Calu3 (cell line): ENCODE measurements around the gene ATP8A1. TPM values are rescaled to one million over a fixed set of nuclear protein-coding genes. Genes with fewer than 3 reads are reported as not detected.

Source experiments
- BruUV-seq: library from RNA; stranded (reverse); fragments of 400-500 nt; replicated peaks from 2 replicates; lab custom pipeline; 2021; lab: Mats Ljungman, UMichigan
- CTCF ChIA-PET: fragments of 300-600 bp; sonication (Branson Sonifier 250); formaldehyde crosslinking; loops from one replicate; lab custom pipeline; 2022; ENCODE audit warnings: antibody characterized with exemption; lab: Charles Lee
- DNase-seq: peaks from one replicate; pipeline ENCODE4 v3.0.0; 2022
- H3K27ac Mint-ChIP-seq: one replicate; pipeline ENCODE4 v1.8.0; 2022; ENCODE audit warnings: mixed read lengths; ENCODE audit not compliant: unreplicated experiment
- H3K27me3 Mint-ChIP-seq: one replicate; pipeline ENCODE4 v1.8.0; 2022; ENCODE audit warnings: mixed read lengths; ENCODE audit not compliant: unreplicated experiment
- H3K36me3 Mint-ChIP-seq: one replicate; pipeline ENCODE4 v1.8.0; 2022; ENCODE audit warnings: mild to moderate bottlenecking, moderate library complexity, mixed read lengths; ENCODE audit not compliant: insufficient read depth, unreplicated experiment
- H3K4me1 Mint-ChIP-seq: one replicate; pipeline ENCODE4 v1.8.0; 2022; ENCODE audit warnings: mild to moderate bottlenecking, low read depth, mixed read lengths; ENCODE audit not compliant: unreplicated experiment
- H3K4me3 Mint-ChIP-seq: one replicate; pipeline ENCODE4 v1.8.0; 2022; ENCODE audit warnings: mild to moderate bottlenecking, low read depth, moderate library complexity, mixed read lengths; ENCODE audit not compliant: unreplicated experiment
- H3K9me3 Mint-ChIP-seq: one replicate; pipeline ENCODE4 v1.8.0; 2022; ENCODE audit warnings: low read depth, mixed read lengths; ENCODE audit not compliant: unreplicated experiment
- intact Hi-C: fragments of 100-400 bp; cut with micrococcal nuclease; formaldehyde crosslinking; loops from one replicate; pipeline ENCODE4 v1.10.0; 2022; ENCODE audit not compliant: unreplicated experiment
- total RNA-seq: library from RNA; stranded (reverse); gene quantifications from 2 replicates; pipeline ENCODE4 v1.2.3, GENCODE V29; 2022
- TF ChIP-seq, protein P1 (sequence below): fragments of 200-600 bp; IDR thresholded peaks from one replicate; pipeline ENCODE4 v1.8.0; 2022; ENCODE audit warnings: antibody characterized with exemption; ENCODE audit not compliant: unreplicated experiment

ATP8A1 gene
- total RNA-seq, 1 experiment from 2014 or later: 0.76 TPM

DNA sequence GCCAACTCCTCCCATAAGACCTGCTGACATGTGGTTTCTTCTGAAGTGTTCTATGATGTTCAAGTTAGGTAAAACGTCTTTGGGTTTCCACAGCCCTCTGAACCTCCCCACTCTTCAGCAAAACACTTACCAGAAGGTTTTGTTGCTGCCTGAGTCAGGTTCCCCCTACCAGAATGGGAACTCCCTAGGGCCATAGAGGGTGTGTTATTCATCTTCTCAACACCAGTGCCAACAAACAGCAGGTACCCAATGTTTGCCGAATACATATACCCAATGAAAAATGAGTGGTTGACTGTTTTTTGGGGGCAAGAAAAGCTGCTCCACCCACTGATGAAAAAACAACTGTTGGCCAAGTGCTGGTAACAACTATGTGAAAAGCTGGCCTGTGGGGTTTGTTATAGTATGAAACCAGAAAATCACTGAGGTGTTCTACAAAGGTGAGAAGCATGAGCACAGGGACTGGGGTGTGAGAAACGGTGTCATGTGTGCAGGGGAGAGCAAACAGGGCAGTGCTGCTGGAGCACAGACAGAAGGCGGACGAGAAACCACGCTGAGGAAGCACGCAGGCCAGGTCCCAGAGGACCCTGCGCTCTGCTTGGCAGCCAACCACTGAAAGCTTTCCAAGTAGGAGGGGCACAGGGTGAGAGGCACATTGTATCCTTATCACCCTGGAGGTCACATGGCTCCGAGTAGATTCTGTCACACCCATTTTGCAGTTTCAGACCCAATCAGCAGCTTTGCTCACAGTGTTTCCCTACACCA lies 28.8 kb downstream of the ATP8A1 start:
- H3K4me1 Mint-ChIP-seq: no peaks in the 10 kb centered on the region
- no peak overlapping the region for H3K27ac Mint-ChIP-seq
- no peak for DNase-seq
- no peak overlapping the region for H3K4me3 Mint-ChIP-seq
- CTCF ChIA-PET: no interaction called here
- no peaks in the 10 kb centered on the region for H3K36me3 Mint-ChIP-seq
- H3K27me3 Mint-ChIP-seq: no peaks in the 10 kb centered on the region
- H3K9me3 Mint-ChIP-seq: no peaks in the 10 kb centered on the region
- intact Hi-C loops: no loop called here
- TF ChIP-seq, protein P1, sequence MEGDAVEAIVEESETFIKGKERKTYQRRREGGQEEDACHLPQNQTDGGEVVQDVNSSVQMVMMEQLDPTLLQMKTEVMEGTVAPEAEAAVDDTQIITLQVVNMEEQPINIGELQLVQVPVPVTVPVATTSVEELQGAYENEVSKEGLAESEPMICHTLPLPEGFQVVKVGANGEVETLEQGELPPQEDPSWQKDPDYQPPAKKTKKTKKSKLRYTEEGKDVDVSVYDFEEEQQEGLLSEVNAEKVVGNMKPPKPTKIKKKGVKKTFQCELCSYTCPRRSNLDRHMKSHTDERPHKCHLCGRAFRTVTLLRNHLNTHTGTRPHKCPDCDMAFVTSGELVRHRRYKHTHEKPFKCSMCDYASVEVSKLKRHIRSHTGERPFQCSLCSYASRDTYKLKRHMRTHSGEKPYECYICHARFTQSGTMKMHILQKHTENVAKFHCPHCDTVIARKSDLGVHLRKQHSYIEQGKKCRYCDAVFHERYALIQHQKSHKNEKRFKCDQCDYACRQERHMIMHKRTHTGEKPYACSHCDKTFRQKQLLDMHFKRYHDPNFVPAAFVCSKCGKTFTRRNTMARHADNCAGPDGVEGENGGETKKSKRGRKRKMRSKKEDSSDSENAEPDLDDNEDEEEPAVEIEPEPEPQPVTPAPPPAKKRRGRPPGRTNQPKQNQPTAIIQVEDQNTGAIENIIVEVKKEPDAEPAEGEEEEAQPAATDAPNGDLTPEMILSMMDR: no peak
- no TSS peak for BruUV-seq

DNA sequence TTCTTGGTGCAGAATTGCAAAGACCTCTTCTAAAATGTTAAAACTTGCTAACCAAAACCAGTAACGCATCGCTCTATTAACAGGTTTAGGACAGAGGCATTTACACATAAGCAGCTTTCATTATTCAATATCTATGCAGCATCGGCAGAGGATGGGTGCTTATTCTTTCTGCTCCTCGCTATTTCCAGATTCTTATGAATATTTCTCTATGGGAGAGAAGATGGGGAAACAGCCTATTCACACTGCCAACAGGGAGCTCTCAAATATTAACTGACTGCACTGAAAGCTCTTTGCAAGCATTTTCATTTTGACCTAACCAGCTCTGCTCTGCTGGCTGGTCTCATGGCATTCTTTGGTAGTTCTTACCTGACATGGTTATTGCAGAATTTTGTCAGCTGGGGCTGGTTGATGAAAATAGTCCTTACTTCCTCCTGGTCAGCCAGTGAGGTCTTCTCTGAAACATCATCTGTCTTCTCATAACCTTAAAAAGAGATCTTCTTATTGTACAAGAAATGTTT lies 30.2 kb downstream of the ATP8A1 start:
- Mint-ChIP-seq H3K36me3 (no peaks in the 10 kb centered on the region), H3K4me3 (no peak overlapping the region), H3K4me1 (no peaks in the 10 kb centered on the region), H3K27ac (no peak overlapping the region), H3K27me3 (no peaks in the 10 kb centered on the region), H3K9me3 (no peaks in the 10 kb centered on the region)
- CTCF ChIA-PET: no interaction called here
- DNase-seq: no peak
- no TSS peak for BruUV-seq
- TF ChIP-seq, protein P1: no peak
- intact Hi-C loops: no loop called here

DNA sequence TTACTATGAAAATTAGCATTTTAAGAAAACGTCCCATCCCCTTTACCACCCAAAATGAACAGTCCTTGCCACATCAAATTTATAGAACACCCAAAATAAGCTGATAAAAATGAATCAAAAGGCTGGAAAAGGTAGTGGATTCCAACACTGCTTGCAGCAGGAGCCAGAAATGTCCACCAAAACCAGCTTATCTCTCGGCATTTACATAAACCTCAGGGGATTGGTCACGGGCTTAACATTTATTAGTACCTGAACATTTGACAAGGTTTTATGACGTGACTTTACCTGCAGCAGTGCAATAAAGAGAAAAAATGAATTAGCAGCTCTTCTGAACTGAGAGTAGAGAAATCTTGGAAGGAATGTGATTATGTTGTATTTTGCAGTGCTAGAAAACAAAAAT lies 31.6 kb downstream of the ATP8A1 start:
- CTCF ChIA-PET: no interaction called here
- no peak overlapping the region for H3K4me3 Mint-ChIP-seq
- no peaks in the 10 kb centered on the region for H3K27me3 Mint-ChIP-seq
- DNase-seq: no peak
- TF ChIP-seq, protein P1: no peak
- BruUV-seq: no TSS peak
- H3K9me3 Mint-ChIP-seq: no peaks in the 10 kb centered on the region
- H3K4me1 Mint-ChIP-seq: no peaks in the 10 kb centered on the region
- no peak overlapping the region for H3K27ac Mint-ChIP-seq
- intact Hi-C loops: no loop called here
- no peaks in the 10 kb centered on the region for H3K36me3 Mint-ChIP-seq

DNA sequence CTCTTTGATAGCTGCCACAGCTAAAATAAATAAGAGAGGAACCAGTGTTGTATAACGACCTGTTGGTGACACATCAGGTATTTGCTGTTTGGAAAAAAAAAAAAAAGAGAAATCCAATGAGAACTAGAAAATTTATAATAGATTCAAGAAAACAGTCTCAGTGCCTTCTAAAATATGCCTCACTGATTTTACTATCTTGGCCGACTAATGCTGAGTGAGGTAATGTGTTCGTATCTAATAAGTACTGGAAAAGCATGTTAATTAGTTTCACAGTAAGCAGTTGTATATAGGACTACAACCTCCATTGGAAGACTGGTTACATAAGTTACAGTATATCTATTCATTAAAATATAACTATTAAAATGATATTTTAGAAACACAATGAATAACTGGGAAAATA lies 32.4 kb downstream of the ATP8A1 start:
- H3K27me3 Mint-ChIP-seq: no peaks in the 10 kb centered on the region

More for the DNA sequence above, 32.4 kb downstream of the ATP8A1 start:
- H3K4me3 Mint-ChIP-seq: no peak overlapping the region
- DNase-seq: no peak
- no peaks in the 10 kb centered on the region for H3K9me3 Mint-ChIP-seq
- H3K27ac Mint-ChIP-seq: no peak overlapping the region
- CTCF ChIA-PET: no interaction called here
- TF ChIP-seq, protein P1: no peak
- intact Hi-C loops: no loop called here
- BruUV-seq: no TSS peak
- no peaks in the 10 kb centered on the region for H3K36me3 Mint-ChIP-seq
- H3K4me1 Mint-ChIP-seq: no peaks in the 10 kb centered on the region
